Endothelial cell of umbilical vein (primary cell): ENCODE data around the gene DOLPP1.
A peak's percentile ranks its signal among the peaks of the same experiment; 100 is the strongest.

ENCODE experiments used
- EZH2 ChIP-seq: IDR thresholded peaks from 2 replicates; pipeline ENCODE4 v1.6.1; 2012; ENCODE audit warnings: borderline replicate concordance, low read depth, mild to moderate bottlenecking, moderate library complexity, low read length, inconsistent platforms; ENCODE audit not compliant: severe bottlenecking
- FOS ChIP-seq: IDR thresholded peaks from 2 replicates; pipeline ENCODE4 v1.6.1; 2011; ENCODE audit warnings: mild to moderate bottlenecking, low read length, moderate library complexity, borderline replicate concordance; ENCODE audit not compliant: insufficient read depth
- GATA2 ChIP-seq: IDR thresholded peaks from 2 replicates; pipeline ENCODE4 v1.7.0; 2011; ENCODE audit warnings: low read depth, mild to moderate bottlenecking, moderate library complexity, mixed read lengths, low read length; ENCODE audit not compliant: insufficient read length, insufficient read depth
- JUN ChIP-seq: IDR thresholded peaks from 2 replicates; pipeline ENCODE4 v1.6.1; 2011; ENCODE audit warnings: borderline replicate concordance, low read depth; ENCODE audit not compliant: insufficient read length, insufficient read depth
- MAX ChIP-seq: IDR thresholded peaks from 2 replicates; pipeline ENCODE4 v1.6.1; 2011; ENCODE audit not compliant: insufficient read depth, insufficient read length
- MYC ChIP-seq: IDR thresholded peaks from one replicate; pipeline ENCODE4 v1.6.1; 2011; ENCODE audit warnings: mild to moderate bottlenecking, low read depth, low read length
- POLR2A ChIP-seq: IDR thresholded peaks from 2 replicates; pipeline ENCODE4 v1.6.1; 2012; ENCODE audit warnings: low read depth, mild to moderate bottlenecking, control low read depth, low read length
- POLR2AphosphoS5 ChIP-seq: IDR thresholded peaks from 2 replicates; pipeline ENCODE4 v1.6.1; 2012; ENCODE audit warnings: low read depth, mild to moderate bottlenecking, control low read depth, low read length, moderate library complexity; ENCODE audit not compliant: insufficient read depth
- TF ChIP-seq, protein P1 (sequence below), 2 donors: IDR thresholded peaks; 1 replicate in 1 of 2; 2 replicates in 1 of 2; pipeline ENCODE4 v1.5.1; 2011; ENCODE audit warnings: low read length in 2 of 2, mild to moderate bottlenecking in 2 of 2, moderate library complexity in 2 of 2, control low read depth in 1 of 2, inconsistent platforms in 1 of 2, low read depth in 1 of 2; ENCODE audit not compliant: insufficient read depth in 1 of 2; ENCODE audit errors: extremely low read depth in 1 of 2

DNA sequence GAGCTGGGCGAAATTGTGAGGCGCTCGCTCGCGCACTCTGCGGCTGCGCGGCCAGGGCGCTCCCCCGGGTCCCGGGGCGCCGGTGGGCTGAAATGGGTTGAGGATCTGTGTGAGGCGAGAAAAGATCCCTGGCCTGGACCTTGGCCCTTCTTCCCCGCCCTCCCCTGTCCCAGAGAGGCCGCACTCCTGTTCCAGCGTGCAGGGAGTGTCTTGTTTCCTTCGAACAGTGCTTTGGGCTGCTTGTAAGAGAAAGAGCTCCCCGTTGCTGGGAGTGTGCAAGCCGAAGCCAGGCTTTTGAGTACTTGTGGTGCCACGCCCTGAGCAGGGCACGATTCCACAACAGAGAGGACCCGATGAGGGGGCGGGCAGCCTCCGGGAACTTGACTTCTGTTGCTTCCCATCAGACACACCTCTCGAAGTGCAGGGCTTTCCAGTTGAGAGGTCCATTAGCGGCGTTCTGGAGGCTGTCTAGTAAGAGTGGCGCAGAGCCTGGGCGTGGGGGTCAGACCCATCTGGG, 535 bp downstream of the DOLPP1 start:
- TF ChIP-seq EZH2: no peak
- TF ChIP-seq, protein P1, sequence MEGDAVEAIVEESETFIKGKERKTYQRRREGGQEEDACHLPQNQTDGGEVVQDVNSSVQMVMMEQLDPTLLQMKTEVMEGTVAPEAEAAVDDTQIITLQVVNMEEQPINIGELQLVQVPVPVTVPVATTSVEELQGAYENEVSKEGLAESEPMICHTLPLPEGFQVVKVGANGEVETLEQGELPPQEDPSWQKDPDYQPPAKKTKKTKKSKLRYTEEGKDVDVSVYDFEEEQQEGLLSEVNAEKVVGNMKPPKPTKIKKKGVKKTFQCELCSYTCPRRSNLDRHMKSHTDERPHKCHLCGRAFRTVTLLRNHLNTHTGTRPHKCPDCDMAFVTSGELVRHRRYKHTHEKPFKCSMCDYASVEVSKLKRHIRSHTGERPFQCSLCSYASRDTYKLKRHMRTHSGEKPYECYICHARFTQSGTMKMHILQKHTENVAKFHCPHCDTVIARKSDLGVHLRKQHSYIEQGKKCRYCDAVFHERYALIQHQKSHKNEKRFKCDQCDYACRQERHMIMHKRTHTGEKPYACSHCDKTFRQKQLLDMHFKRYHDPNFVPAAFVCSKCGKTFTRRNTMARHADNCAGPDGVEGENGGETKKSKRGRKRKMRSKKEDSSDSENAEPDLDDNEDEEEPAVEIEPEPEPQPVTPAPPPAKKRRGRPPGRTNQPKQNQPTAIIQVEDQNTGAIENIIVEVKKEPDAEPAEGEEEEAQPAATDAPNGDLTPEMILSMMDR (IDR thresholded peaks at IDR 0.05; ENCODE audit: extremely low read depth in 1 of 2, insufficient read depth in 1 of 2, low read depth in 1 of 2, low read length in 2 of 2): no peak
- TF ChIP-seq MAX: no peak
- TF ChIP-seq POLR2AphosphoS5: peak; percentile 2
- TF ChIP-seq MYC: no peak
- peak; percentile 63 for TF ChIP-seq POLR2A
- no peak for TF ChIP-seq FOS
- no peak for TF ChIP-seq JUN
- TF ChIP-seq GATA2: no peak
